ENCODE measurements around the gene PRF1. TPM values are rescaled to one million over a fixed set of nuclear protein-coding genes. Genes with fewer than 3 reads are reported as not detected.

The PRF1 gene
- polyA plus RNA-seq, 1 experiment: not detected

DNA sequence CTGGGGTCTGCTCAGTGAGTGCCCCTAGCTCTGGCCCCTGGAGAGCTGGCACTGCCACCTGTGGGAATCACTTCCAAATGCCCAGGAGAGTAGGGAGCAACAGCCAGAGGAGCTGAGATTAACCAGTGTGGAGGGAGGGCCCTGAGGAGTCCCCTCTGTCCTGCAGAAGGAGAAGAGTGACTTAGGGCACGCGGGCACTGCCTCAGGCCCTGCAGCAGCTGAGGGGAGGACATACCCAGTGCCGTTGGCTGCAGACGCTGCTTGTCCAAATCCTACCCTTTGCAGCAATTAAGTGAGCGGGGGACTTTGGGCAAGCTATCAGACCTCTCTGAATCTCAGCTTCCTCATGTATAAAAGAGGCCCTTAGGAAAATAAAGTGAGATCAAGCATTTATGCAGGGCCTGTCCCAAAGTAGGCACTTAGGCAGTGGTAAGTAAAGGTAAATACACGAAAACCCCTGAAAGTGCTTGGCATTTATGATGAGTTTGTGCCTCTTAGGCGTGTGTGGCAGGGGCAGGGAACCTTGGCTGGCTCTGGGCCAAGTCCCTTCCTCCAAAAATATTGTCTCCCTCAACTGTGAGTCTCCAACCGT, 16.9 kb downstream of the PRF1 start:
- TF ChIP-seq, protein P1, sequence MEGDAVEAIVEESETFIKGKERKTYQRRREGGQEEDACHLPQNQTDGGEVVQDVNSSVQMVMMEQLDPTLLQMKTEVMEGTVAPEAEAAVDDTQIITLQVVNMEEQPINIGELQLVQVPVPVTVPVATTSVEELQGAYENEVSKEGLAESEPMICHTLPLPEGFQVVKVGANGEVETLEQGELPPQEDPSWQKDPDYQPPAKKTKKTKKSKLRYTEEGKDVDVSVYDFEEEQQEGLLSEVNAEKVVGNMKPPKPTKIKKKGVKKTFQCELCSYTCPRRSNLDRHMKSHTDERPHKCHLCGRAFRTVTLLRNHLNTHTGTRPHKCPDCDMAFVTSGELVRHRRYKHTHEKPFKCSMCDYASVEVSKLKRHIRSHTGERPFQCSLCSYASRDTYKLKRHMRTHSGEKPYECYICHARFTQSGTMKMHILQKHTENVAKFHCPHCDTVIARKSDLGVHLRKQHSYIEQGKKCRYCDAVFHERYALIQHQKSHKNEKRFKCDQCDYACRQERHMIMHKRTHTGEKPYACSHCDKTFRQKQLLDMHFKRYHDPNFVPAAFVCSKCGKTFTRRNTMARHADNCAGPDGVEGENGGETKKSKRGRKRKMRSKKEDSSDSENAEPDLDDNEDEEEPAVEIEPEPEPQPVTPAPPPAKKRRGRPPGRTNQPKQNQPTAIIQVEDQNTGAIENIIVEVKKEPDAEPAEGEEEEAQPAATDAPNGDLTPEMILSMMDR (IDR thresholded peaks at IDR 0.05; ENCODE audit: low read depth, low read length): no peak
- ChIA-PET POLR2A (no interaction called here), CTCF (interaction anchor here (1.0 kb wide), 2 partner anchors 25 to 173 kb away, joined by 4 read pairs; no protein-coding TSS in a partner anchor)

DNA sequence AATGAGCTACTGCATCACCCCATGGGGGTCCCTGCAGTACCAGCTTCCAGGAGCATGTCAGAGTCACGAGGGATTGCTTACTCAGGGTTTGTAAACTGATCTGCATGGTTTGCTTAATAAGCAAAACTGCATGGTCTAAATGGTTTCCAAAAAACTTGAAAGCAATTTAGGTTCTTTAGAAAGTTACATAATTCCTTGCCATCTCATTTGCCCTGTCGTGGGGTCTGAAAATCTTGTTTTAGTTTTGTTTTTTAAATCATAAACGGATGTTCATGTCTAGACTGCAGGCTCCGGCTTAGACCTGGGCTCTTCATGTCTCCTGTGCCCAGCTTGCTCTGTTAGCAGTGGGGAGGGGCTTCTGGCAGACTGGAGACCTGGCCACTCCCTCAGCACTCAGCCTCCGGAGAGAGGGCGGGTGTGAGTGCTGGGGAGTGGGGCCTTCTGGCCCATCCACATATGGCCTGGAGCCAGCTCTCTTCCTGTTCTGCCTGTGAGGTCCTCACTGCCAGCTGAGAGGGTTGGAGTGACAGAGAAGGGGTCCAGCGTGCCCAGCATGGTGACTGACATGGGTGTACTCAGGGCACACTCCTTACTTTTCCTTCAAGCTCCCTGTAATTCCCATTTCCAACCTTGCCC, 17.5 kb downstream of the PRF1 start:
- DNase-seq (ENCODE audit: low read depth, low spot score): no peak
- POLR2A ChIA-PET: interaction anchor here (1.1 kb wide), 1 partner anchor 87 kb away, joined by 3 read pairs; the partner anchor contains the start of gene ADAMTS14

More for the DNA sequence above, 16.9 kb downstream of the PRF1 start:
- peaks cover 28% of the 10 kb centered on the region for H3K27me3 ChIP-seq (ENCODE audit: control insufficient read depth, insufficient read depth, low read length)
- H3K9me3 ChIP-seq (ENCODE audit: control insufficient read depth, insufficient read depth, low read length): no peaks in the 10 kb centered on the region
- no peak overlapping the region for H3K27ac ChIP-seq (ENCODE audit: low read depth, low read length)
- no peak overlapping the region for H3K4me3 ChIP-seq (ENCODE audit: low read depth, low read length)
- DNase-seq (ENCODE audit: low read depth, low spot score): no peak

DNA sequence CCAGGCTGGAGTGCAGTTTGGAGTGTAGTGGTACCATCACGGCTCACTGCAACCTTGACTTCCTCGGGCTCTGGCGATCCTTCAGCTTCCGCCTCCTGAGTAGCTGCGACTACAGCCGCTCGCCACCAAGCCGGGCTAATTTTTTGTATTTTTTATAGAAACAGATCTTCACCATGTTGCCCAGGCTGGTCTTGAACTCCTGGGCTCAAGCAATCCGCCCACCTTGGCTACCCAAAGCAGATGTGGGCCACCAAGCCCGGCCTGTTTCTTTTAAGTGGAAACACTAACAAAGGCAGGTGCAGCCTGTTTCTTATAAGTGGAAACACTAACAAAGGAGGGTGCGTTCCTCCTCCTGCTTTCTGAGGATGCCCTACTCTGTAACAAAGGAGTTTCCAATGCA, 18.2 kb downstream of the PRF1 start:
- ChIA-PET POLR2A (interaction anchor here (1.1 kb wide), 1 partner anchor 88 kb away, joined by 3 read pairs; the partner anchor contains the start of gene ADAMTS14), CTCF (interaction anchor here (0.6 kb wide), 2 partner anchors 47 to 219 kb away, joined by 3 read pairs; no protein-coding TSS in a partner anchor)
- no peak for DNase-seq (ENCODE audit: low read depth, low spot score)
- Histone ChIP-seq H3K9me3 (ENCODE audit: control insufficient read depth, insufficient read depth, low read length) (no peaks in the 10 kb centered on the region), H3K27ac (ENCODE audit: low read depth, low read length) (no peak overlapping the region), H3K4me3 (ENCODE audit: low read depth, low read length) (no peak overlapping the region), H3K27me3 (ENCODE audit: control insufficient read depth, insufficient read depth, low read length) (peaks cover 25% of the 10 kb centered on the region)
- TF ChIP-seq, protein P1 (IDR thresholded peaks at IDR 0.05; ENCODE audit: low read depth, low read length): no peak

More for the DNA sequence above, 17.5 kb downstream of the PRF1 start:
- CTCF ChIA-PET: interaction anchor here (0.6 to 1.0 kb wide), 3 partner anchors 48 to 220 kb away, joined by 3 to 4 read pairs (median 3); no protein-coding TSS in a partner anchor
- no peak overlapping the region for H3K27ac ChIP-seq (ENCODE audit: low read depth, low read length)
- H3K27me3 ChIP-seq (ENCODE audit: control insufficient read depth, insufficient read depth, low read length): peaks cover 28% of the 10 kb centered on the region
- H3K4me3 ChIP-seq (ENCODE audit: low read depth, low read length): no peak overlapping the region
- TF ChIP-seq, protein P1 (IDR thresholded peaks at IDR 0.05; ENCODE audit: low read depth, low read length): no peak
- H3K9me3 ChIP-seq (ENCODE audit: control insufficient read depth, insufficient read depth, low read length): no peaks in the 10 kb centered on the region

DNA sequence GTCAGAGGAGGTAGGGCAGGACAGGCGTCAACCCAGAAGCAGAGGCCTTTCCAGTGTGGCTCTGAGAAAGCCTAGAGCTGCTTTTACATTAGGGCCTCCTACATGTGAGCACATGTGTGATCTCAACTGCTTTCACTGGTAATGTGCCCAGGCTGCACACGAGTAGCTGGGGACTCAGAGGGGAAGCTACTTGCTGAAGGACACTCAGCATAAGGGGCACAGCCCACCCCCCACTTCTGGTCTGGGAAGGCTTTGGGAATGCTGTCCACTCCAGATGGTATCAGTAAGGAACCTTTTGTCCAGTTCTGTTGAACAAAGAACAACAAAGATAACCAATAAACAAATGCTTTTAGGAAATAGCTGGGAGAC, 18.9 kb downstream of the PRF1 start:
- ChIA-PET POLR2A (no interaction called here), CTCF (no interaction called here)
- no peak for DNase-seq (ENCODE audit: low read depth, low spot score)
- H3K9me3 ChIP-seq (ENCODE audit: control insufficient read depth, insufficient read depth, low read length): no peaks in the 10 kb centered on the region
- TF ChIP-seq, protein P1 (IDR thresholded peaks at IDR 0.05; ENCODE audit: low read depth, low read length): no peak
- no peak overlapping the region for H3K4me3 ChIP-seq (ENCODE audit: low read depth, low read length)
- peaks cover 25% of the 10 kb centered on the region for H3K27me3 ChIP-seq (ENCODE audit: control insufficient read depth, insufficient read depth, low read length)
- H3K27ac ChIP-seq (ENCODE audit: low read depth, low read length): no peak overlapping the region

All from AG04450 (cell line).